Spleen (tissue), 11 donors: ENCODE data around the gene CTDSP2. TPM values are rescaled to one million over a fixed set of nuclear protein-coding genes. Genes with fewer than 3 reads are reported as not detected.

Experiments used
- DNase-seq: peaks from one replicate; pipeline ENCODE4 v3.0.0-alpha.2; 2020
- H3K27ac ChIP-seq, 8 donors: fragments of 200-600 bp; sonication (generic) in 7 of 8; 1 replicate in 4 of 8; 2 replicates in 4 of 8; pipeline versions ENCODE4 v1.5.0 to v1.8.0; 2016 to 2021; ENCODE audit warnings: inconsistent platforms in 4 of 8, mild to moderate bottlenecking in 4 of 8, moderate library complexity in 1 of 8
- H3K27me3 ChIP-seq, 7 donors: fragments of 200-600 bp; sonication (generic) in 6 of 7; replicated peaks in 1 of 7; 1 replicate in 4 of 7; 2 replicates in 3 of 7; pipeline versions ENCODE4 v1.5.0 to v1.8.0; 2016 to 2021; ENCODE audit warnings: inconsistent platforms in 3 of 7, mild to moderate bottlenecking in 1 of 7
- H3K36me3 ChIP-seq, 6 donors: fragments of 200-600 bp; sonication (generic) in 5 of 6; 1 replicate in 4 of 6; 2 replicates in 2 of 6; pipeline versions ENCODE4 v1.5.0 to v1.8.0; 2016 to 2021; ENCODE audit warnings: inconsistent platforms in 2 of 6
- H3K4me1 ChIP-seq, 6 donors: fragments of 200-600 bp; sonication (generic) in 5 of 6; 1 replicate in 3 of 6; 2 replicates in 3 of 6; pipeline versions ENCODE4 v1.5.0 to v1.8.0; 2016 to 2021; ENCODE audit warnings: inconsistent platforms in 3 of 6
- H3K4me3 ChIP-seq, 8 donors: fragments of 200-600 bp; sonication (generic) in 7 of 8; 1 replicate in 4 of 8; 2 replicates in 4 of 8; pipeline versions ENCODE4 v1.5.0 to v1.8.0; 2016 to 2021; ENCODE audit warnings: inconsistent platforms in 4 of 8, mild to moderate bottlenecking in 4 of 8, moderate library complexity in 2 of 8
- H3K9me3 ChIP-seq, 8 donors: fragments of 200-600 bp; sonication (generic) in 7 of 8; 1 replicate in 4 of 8; 2 replicates in 4 of 8; pipeline versions ENCODE4 v1.5.0 to v1.8.0; 2016 to 2021; ENCODE audit warnings: inconsistent platforms in 4 of 8
- POLR2A ChIP-seq, 3 donors: fragments of 450-650 bp; IDR thresholded peaks; one replicate each; pipeline ENCODE4 v1.5.1; 2017; ENCODE audit warnings: antibody characterized with exemption in 3 of 3, mild to moderate bottlenecking in 1 of 3
- POLR2AphosphoS5 ChIP-seq, 3 donors: sonication (generic); formaldehyde crosslinking; IDR thresholded peaks; one replicate each; pipeline ENCODE4 v1.5.1; 2017; ENCODE audit warnings: antibody characterized with exemption in 3 of 3
- WGBS, 5 donors: extraction: QIAGEN DNeasy Blood & Tissue Kit in 3 of 5; methylation state at CpG; one replicate each; pipeline versions ENCODE4 v1.1.5 to v1.1.7; 2013 to 2018; 5-methylcytosine and 5-hydroxymethylcytosine counted together
- intact Hi-C: fragments of 100-400 bp; cut with DNase I; formaldehyde crosslinking; loops from one replicate; pipeline ENCODE4 v1.15.0; 2023; ENCODE audit warnings: low total_unique reads
- polyA plus RNA-seq, 3 donors: library from polyadenylated mRNA; stranded (reverse); fragments of 200-250 nt; gene quantifications; one replicate each; pipeline ENCODE4 v1.2.1, GENCODE V29; 2013
- total RNA-seq, 7 donors: library from RNA; depleted of rRNA in 3 of 7; stranded (reverse); fragments of >200 nt in 3 of 7; fragmentation: NEBNext Ultra II Directional in 4 of 7; extraction: Animal tissue kit (Norgen Biotek cat#: 25700) in 4 of 7; gene quantifications; one replicate each; pipeline versions ENCODE4 v1.1.0 to v1.2.1, GENCODE V29; 2016 to 2021
- TF ChIP-seq, protein P1 (sequence below), 11 experiments: fragments of 200-600 bp in 7 of 11; fragments of 450-650 bp in 4 of 11; sonication (generic) in 4 of 11; IDR thresholded peaks in 8 of 11; conservative IDR thresholded peaks in 3 of 11; 1 replicate in 7 of 11; 2 replicates in 4 of 11; pipeline versions ENCODE4 v1.4.0 to v1.8.0; 2016 to 2021; ENCODE audit warnings: antibody characterized with exemption in 11 of 11, inconsistent platforms in 4 of 11, mild to moderate bottlenecking in 1 of 11
- donor health status: healthy with polysubstance abuse.
- donor health status: DM: no; HTN: no; CAD: no; lungs with moderate emphysema.
- donor health status: DM: no; HTN: no; CAD: no.
- donor health status: Bipolar disorder and iron deficiency.
- donor health status: healthy.
- donor health status: DM: no; HTN: no; CAD: no.
- donor health status: DM: yes; HTN: yes; CAD: no.

CTDSP2 gene
- total and polyA plus RNA-seq, 10 donors = 22.2 to 203 (median 144) TPM

DNA sequence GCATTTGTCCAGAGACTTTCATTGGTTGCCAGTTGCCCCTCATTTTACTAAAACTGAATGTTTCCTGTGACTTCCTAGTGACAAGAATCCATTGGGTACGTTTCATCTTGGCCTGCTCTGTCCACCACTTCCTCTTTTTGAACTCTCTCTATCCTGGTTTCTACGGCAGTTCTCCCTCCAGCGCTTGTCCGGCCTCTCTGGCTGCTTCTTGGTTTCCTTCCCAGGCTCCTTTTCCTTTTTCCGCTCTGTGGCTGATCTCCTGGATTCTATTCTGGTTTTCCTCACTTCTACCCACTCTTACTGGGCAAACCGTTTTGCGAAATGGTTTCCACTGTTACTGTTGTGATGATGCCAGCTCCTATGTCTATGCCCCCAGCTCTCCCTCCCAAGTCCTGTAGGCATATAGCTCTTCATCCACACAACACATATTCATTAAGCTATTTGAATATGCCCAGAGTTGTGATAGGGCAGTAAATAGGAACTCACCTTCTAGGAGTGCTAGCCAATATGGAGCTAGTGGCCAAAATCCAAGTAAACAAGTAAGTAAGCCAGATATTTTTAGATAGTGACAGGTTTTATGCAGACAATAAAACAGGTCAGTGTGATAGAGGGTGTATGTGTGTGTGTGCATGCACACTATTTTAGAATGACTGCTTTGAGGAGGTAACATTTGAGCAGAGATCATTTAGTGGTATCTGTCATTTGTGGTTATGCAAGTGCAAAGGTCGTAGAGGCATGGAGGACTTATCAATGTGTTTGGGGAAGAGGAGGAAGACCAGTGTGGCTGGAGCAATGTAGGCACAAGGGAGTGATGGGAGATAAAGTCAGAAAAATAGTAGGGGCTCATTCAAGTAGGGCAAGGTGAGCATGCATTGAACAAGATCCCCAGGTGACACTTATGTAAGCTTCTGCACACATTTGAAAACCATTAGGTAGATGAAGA, 27.9 kb upstream of the CTDSP2 start:
- H3K4me3 ChIP-seq = no peak overlapping the region
- WGBS, 5 donors = 43 to 61% (median 54%) methylated on average over 8 of the region's 8 CpGs
- intact Hi-C loops = no loop called here
- no peaks in the 10 kb centered on the region for H3K36me3 ChIP-seq
- DNase-seq = no peak
- TF ChIP-seq POLR2A (IDR thresholded peaks at IDR 0.05) (no peak), POLR2AphosphoS5 (IDR thresholded peaks at IDR 0.05) (no peak)
- TF ChIP-seq, protein P1, sequence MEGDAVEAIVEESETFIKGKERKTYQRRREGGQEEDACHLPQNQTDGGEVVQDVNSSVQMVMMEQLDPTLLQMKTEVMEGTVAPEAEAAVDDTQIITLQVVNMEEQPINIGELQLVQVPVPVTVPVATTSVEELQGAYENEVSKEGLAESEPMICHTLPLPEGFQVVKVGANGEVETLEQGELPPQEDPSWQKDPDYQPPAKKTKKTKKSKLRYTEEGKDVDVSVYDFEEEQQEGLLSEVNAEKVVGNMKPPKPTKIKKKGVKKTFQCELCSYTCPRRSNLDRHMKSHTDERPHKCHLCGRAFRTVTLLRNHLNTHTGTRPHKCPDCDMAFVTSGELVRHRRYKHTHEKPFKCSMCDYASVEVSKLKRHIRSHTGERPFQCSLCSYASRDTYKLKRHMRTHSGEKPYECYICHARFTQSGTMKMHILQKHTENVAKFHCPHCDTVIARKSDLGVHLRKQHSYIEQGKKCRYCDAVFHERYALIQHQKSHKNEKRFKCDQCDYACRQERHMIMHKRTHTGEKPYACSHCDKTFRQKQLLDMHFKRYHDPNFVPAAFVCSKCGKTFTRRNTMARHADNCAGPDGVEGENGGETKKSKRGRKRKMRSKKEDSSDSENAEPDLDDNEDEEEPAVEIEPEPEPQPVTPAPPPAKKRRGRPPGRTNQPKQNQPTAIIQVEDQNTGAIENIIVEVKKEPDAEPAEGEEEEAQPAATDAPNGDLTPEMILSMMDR (IDR thresholded peaks at IDR 0.05 in 8 of 11, conservative IDR thresholded peaks at IDR 0.05 in 3 of 11) = no peak
- H3K27ac ChIP-seq = peak overlapping the region in 7 of 8 donors; percentile 1 to 53 (median 34)
- H3K9me3 ChIP-seq = no peaks in the 10 kb centered on the region
- no peaks in the 10 kb centered on the region for H3K27me3 ChIP-seq
- peaks cover 0 to 29% (median 0%) of the 10 kb centered on the region in 6 donors for H3K4me1 ChIP-seq

DNA sequence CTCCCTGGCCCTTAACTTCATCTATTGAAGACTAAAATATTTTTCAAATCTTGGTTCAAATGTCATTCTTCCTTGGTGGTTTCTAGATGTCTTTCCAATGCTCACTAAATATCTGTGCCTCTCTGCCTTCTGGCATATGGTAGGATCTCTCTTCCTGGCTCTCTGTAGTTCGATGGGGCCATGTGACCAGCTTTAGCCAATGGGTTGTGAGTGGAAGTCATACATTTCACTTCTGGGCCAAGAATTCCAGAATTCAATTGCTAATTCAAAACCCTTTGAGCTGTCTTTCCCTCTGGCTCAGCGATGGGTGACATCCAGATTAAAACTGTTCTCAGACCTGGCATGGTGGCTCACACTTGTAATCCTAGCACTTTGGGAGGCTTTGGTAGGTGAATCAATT, 25.8 kb upstream of the CTDSP2 start:
- 61 to 83% (median 80%) methylated on average over 2 of the region's 2 CpGs for WGBS, 5 donors
- intact Hi-C loops = no loop called here
- Histone ChIP-seq H3K27ac (no peak overlapping the region), H3K9me3 (no peaks in the 10 kb centered on the region), H3K4me1 (peaks cover 0 to 29% (median 0%) of the 10 kb centered on the region in 6 donors), H3K4me3 (no peak overlapping the region), H3K27me3 (no peaks in the 10 kb centered on the region), H3K36me3 (no peaks in the 10 kb centered on the region)
- TF ChIP-seq, protein P1 (IDR thresholded peaks at IDR 0.05 in 8 of 11, conservative IDR thresholded peaks at IDR 0.05 in 3 of 11) = no peak
- TF ChIP-seq POLR2AphosphoS5 (IDR thresholded peaks at IDR 0.05) = no peak
- TF ChIP-seq POLR2A (IDR thresholded peaks at IDR 0.05) = no peak
- no peak for DNase-seq

DNA sequence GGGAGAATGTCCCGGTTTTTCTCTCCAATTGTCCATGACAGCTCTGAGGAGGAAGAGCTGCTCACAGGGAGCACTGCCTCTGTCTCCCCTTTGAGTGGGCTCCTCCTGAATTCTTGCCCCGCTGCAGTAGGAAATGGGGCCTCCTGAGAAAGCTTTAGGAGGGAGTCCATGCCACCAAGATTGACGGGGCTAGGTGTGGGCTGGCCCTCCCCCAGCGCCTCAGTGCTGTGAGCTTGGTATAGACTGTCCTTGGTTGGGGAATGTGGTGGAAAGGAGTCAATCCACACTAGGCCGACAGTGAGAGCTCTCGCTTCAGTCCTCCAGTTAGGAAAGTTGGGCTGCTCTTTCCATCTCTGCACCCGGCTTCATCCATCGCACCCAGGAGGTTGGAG, 23.4 kb upstream of the CTDSP2 start:
- Histone ChIP-seq H3K4me1 (peaks cover 0 to 31% (median 11%) of the 10 kb centered on the region in 6 donors), H3K27me3 (peaks cover 0 to 7% (median 4%) of the 10 kb centered on the region in 7 donors), H3K4me3 (no peak overlapping the region), H3K9me3 (no peaks in the 10 kb centered on the region), H3K27ac (no peak overlapping the region), H3K36me3 (no peaks in the 10 kb centered on the region)
- intact Hi-C loops = no loop called here
- 88 to 96% (median 90%) methylated on average over 8 of the region's 8 CpGs for WGBS, 5 donors
- DNase-seq = no peak
- TF ChIP-seq POLR2AphosphoS5 (IDR thresholded peaks at IDR 0.05) (no peak), POLR2A (IDR thresholded peaks at IDR 0.05) (no peak)
- TF ChIP-seq, protein P1 (IDR thresholded peaks at IDR 0.05 in 8 of 11, conservative IDR thresholded peaks at IDR 0.05 in 3 of 11) = no peak

GRCh38 chr12:57869298-57869926, 22.9 kb upstream of the CTDSP2 start:
- H3K27ac ChIP-seq = no peak overlapping the region
- peaks cover 0 to 12% (median 5%) of the 10 kb centered on the region in 7 donors for H3K27me3 ChIP-seq
- H3K4me3 ChIP-seq = no peak overlapping the region
- WGBS, 5 donors = 91 to 93% (median 92%) methylated on average over 11 of the region's 11 CpGs
- peaks cover 0 to 31% (median 16%) of the 10 kb centered on the region in 6 donors for H3K4me1 ChIP-seq
- no peaks in the 10 kb centered on the region for H3K36me3 ChIP-seq
- intact Hi-C loops = no loop called here
- no peaks in the 10 kb centered on the region for H3K9me3 ChIP-seq
- DNase-seq = no peak
- no peak for TF ChIP-seq POLR2A (IDR thresholded peaks at IDR 0.05)
- no peak for TF ChIP-seq POLR2AphosphoS5 (IDR thresholded peaks at IDR 0.05)
- TF ChIP-seq, protein P1 (IDR thresholded peaks at IDR 0.05 in 8 of 11, conservative IDR thresholded peaks at IDR 0.05 in 3 of 11) = no peak
